Smooth muscle cell (in vitro differentiated cells): ENCODE results near the gene AKIRIN1. TPM values are rescaled to one million over a fixed set of nuclear protein-coding genes. Genes with fewer than 3 reads are reported as not detected.
"Not testable (repeated sequence)": the region's sequence is repeated elsewhere in the genome, so short reads cannot be mapped to it uniquely, and the experiment has no call there.

Source experiments
- DNase-seq: peaks from one replicate; lab custom pipeline; 2025; ENCODE audit not compliant: unreplicated experiment; lab: John Stamatoyannopoulos, UW
- H2AFZ ChIP-seq: fragments of 200-600 bp; sonication (generic); 2 replicates; pipeline ENCODE4 v1.6.0; 2016; ENCODE audit warnings: antibody characterized with exemption, low read depth, mild to moderate bottlenecking
- H3F3A ChIP-seq: fragments of 200-600 bp; sonication (generic); 2 replicates; pipeline ENCODE4 v1.6.0; 2017; ENCODE audit warnings: antibody characterized with exemption, low read depth
- H3K27ac ChIP-seq: fragments of 200-600 bp; sonication (generic); 2 replicates; pipeline ENCODE4 v1.5.1; 2016; ENCODE audit warnings: low read depth, mild to moderate bottlenecking
- H3K27me3 ChIP-seq: fragments of 200-600 bp; sonication (generic); 2 replicates; pipeline ENCODE4 v1.6.1; 2016; ENCODE audit warnings: low read depth, mild to moderate bottlenecking
- H3K36me3 ChIP-seq: fragments of 200-600 bp; sonication (generic); 2 replicates; pipeline ENCODE4 v1.5.1; 2016; ENCODE audit warnings: low read depth
- H3K4me1 ChIP-seq: fragments of 200-600 bp; sonication (generic); 2 replicates; pipeline ENCODE4 v1.5.1; 2016; ENCODE audit warnings: low read depth
- H3K4me2 ChIP-seq: fragments of 200-600 bp; sonication (generic); 2 replicates; pipeline ENCODE4 v1.6.0; 2016; ENCODE audit warnings: mild to moderate bottlenecking
- H3K4me3 ChIP-seq: fragments of 200-600 bp; sonication (generic); 2 replicates; pipeline ENCODE4 v1.5.1; 2016; ENCODE audit warnings: mild to moderate bottlenecking
- H3K79me2 ChIP-seq: fragments of 200-600 bp; sonication (generic); 2 replicates; pipeline ENCODE4 v1.6.0; 2016; ENCODE audit warnings: low read depth, mild to moderate bottlenecking
- H3K9ac ChIP-seq: fragments of 200-600 bp; sonication (generic); 2 replicates; pipeline ENCODE4 v1.6.0; 2016; ENCODE audit warnings: low read depth
- H3K9me3 ChIP-seq: fragments of 200-600 bp; sonication (generic); replicated peaks from 2 replicates; pipeline ENCODE4 v1.5.1; 2016; ENCODE audit warnings: low read depth
- H4K20me1 ChIP-seq: fragments of 200-600 bp; sonication (generic); 2 replicates; pipeline ENCODE4 v1.6.0; 2016; ENCODE audit warnings: low read depth
- WGBS: methylation state at CpG from one replicate; pipeline ENCODE4 v1.1.7; 2016; ENCODE audit warnings: low lambda C conversion rate; 5-methylcytosine and 5-hydroxymethylcytosine counted together
- polyA plus RNA-seq: library from polyadenylated mRNA; unstranded; fragments of >200 nt; fragmentation: Nextera tagmentation; extraction: Ambion mirVana; gene quantifications from 2 replicates; pipeline ENCODE4 v1.2.1, GENCODE V29; 2016
- total RNA-seq: library from RNA; depleted of rRNA; stranded (reverse); fragments of >200 nt; gene quantifications from 2 replicates; pipeline ENCODE4 v1.2.3, GENCODE V29; 2014
- TF ChIP-seq, protein P1 (sequence below): fragments of 200-600 bp; sonication (generic); IDR thresholded peaks from 2 replicates; pipeline ENCODE4 v1.5.1; 2017; ENCODE audit warnings: borderline replicate concordance, mild to moderate bottlenecking, antibody characterized with exemption; ENCODE audit not compliant: insufficient read depth, poor library complexity, severe bottlenecking

Gene AKIRIN1
- total and polyA plus RNA-seq, 2 experiments from 2014 or later: 64.5 to 68.6 TPM

DNA sequence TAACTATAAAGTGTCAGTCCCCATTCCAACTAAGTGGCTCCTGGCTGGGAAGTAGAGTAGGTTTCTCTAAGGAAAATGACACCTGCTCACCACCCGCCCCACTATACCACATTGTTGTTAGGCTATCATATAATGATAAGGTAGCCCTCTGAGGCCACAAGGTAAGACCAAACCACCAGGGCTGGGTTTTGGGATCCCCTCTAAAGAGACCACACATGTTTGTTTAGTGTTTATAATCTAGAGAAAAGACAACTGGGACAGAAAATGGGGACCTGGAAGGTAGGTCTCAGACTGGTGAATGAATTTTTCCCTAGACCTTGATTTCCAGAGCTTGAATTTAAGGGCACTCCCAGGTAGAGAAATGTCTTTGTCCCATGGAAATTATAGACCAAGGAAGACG lies 15.2 kb downstream of the AKIRIN1 start:
- H2AFZ ChIP-seq: no peak overlapping the region
- peaks cover 33% of the 10 kb centered on the region for H3K36me3 ChIP-seq
- peaks cover 43% of the 10 kb centered on the region for H4K20me1 ChIP-seq
- H3K4me2 ChIP-seq: no peak overlapping the region
- no peak overlapping the region for H3K9ac ChIP-seq
- no peaks in the 10 kb centered on the region for H3K9me3 ChIP-seq
- WGBS: 100% methylated on average over 2 of the region's 2 CpGs
- DNase-seq: no peak
- no peaks in the 10 kb centered on the region for H3K4me1 ChIP-seq
- TF ChIP-seq, protein P1, sequence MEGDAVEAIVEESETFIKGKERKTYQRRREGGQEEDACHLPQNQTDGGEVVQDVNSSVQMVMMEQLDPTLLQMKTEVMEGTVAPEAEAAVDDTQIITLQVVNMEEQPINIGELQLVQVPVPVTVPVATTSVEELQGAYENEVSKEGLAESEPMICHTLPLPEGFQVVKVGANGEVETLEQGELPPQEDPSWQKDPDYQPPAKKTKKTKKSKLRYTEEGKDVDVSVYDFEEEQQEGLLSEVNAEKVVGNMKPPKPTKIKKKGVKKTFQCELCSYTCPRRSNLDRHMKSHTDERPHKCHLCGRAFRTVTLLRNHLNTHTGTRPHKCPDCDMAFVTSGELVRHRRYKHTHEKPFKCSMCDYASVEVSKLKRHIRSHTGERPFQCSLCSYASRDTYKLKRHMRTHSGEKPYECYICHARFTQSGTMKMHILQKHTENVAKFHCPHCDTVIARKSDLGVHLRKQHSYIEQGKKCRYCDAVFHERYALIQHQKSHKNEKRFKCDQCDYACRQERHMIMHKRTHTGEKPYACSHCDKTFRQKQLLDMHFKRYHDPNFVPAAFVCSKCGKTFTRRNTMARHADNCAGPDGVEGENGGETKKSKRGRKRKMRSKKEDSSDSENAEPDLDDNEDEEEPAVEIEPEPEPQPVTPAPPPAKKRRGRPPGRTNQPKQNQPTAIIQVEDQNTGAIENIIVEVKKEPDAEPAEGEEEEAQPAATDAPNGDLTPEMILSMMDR: no peak
- H3K79me2 ChIP-seq: no peaks in the 10 kb centered on the region
- H3F3A ChIP-seq: peaks cover 25% of the 10 kb centered on the region
- H3K27me3 ChIP-seq: no peaks in the 10 kb centered on the region
- H3K27ac ChIP-seq: no peak overlapping the region
- no peak overlapping the region for H3K4me3 ChIP-seq

DNA sequence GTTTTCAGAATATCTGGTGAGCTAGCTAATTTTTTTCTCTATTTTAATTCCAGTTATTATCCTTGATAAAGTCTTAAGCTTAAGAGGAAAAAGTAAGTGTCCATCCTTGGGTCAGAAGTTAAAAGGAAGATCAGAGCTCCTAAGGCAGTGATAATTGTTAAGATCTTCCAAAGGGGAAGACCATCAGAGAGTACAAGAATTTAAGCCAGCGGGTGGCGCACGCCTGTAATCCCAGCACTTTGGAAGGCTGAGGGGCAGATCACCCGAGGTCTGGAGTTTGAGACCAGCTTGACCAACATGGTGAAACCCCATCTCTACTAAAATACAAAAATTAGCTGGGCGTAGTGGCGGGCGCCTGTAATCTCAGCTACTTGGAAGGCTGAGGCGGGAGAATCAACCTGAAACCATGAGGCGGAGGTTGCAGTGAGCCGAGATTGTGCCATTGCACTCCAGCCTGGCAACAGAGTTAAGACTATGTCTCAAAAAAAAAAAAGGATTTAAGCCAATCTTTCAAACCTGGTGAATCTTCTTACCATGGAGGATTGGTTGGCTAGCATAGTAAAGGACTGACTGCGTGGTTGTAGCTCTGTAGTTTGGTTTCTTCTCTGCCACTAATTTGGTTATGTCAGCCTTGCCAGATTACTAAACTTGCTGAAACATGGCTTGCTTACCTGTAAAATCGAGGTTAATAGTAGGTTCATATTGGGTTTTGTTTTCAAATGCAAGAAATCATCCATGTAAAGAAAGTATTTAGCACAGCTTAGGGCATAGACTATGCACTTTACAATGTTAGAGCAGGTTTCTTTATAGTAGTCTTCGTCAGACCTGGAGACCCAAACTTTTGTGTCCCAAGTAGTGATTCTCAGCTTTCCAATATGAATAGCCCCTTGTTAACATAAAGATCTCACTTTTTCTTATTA lies 15.9 kb downstream of the AKIRIN1 start:
- no peak overlapping the region for H3K27ac ChIP-seq
- no peak overlapping the region for H2AFZ ChIP-seq
- H3F3A ChIP-seq: peaks cover 25% of the 10 kb centered on the region
- no peak overlapping the region for H3K4me2 ChIP-seq
- WGBS: 97% methylated on average over 13 of the region's 13 CpGs
- no peak overlapping the region for H3K4me3 ChIP-seq
- H3K4me1 ChIP-seq: no peaks in the 10 kb centered on the region
- H3K9ac ChIP-seq: no peak overlapping the region
- peaks cover 36% of the 10 kb centered on the region for H4K20me1 ChIP-seq
- TF ChIP-seq, protein P1: no peak
- H3K36me3 ChIP-seq: peaks cover 33% of the 10 kb centered on the region
- H3K27me3 ChIP-seq: no peaks in the 10 kb centered on the region
- DNase-seq: no peak
- no peaks in the 10 kb centered on the region for H3K9me3 ChIP-seq
- H3K79me2 ChIP-seq: no peaks in the 10 kb centered on the region

DNA sequence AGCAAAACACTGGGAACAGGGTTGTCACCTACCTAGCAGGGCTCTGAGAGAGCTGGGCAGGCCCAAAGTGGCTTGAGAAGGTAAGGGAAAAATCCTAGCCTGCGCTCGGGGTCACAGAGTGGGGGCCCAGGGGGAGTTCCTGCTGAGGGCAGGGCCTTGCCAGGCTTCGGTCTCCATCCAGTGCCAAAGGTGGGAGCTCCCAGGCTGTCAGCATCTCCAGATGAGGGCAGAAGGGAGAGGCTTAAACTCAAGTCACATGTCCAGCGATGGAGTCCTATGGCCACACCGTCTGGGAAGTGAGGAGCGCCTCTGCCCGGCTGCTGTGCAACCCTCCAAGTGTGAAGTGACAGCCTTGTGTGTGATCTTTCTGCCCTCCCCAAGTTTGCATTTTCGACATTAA lies 23.9 kb downstream of the AKIRIN1 start:
- DNase-seq, H3K27me3 ChIP-seq: not testable (repeated sequence)
- 93% methylated on average over 8 of the region's 8 CpGs for WGBS

DNA sequence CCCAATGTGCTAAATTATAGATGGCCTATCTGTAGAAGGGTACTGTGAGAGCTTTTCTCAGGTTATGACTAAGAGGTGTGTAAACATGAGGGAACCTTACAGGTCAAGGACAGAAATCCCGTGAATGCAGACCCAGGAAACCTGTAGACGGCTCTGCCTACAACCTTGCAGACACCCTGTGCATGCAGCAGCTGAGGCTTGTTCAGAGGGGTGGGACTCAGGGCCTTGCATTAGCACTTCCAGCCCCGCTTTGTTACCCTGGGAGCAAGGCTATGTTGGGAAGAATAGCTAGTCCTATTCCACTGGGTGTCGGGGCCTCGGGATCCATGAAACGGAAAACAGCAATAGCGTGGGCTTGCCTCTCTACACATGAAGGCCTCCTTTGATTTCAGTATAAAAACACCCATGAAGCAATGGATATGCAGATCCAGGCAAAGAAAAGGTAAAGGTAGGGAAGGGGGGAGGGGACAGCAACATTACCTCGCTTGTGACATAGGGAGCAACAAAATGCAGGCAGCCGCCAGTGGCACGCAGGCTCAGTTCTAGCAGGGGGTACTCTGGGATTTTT lies 25.6 kb downstream of the AKIRIN1 start:
- H3K27ac ChIP-seq: no peak overlapping the region
- no peak overlapping the region for H3K9ac ChIP-seq
- H3K9me3 ChIP-seq: no peaks in the 10 kb centered on the region
- H3K4me1 ChIP-seq: no peaks in the 10 kb centered on the region
- no peaks in the 10 kb centered on the region for H3F3A ChIP-seq
- H3K4me3 ChIP-seq: no peak overlapping the region
- no peaks in the 10 kb centered on the region for H4K20me1 ChIP-seq
- H3K79me2 ChIP-seq: no peaks in the 10 kb centered on the region
- no peak overlapping the region for H2AFZ ChIP-seq
- H3K27me3 ChIP-seq: no peaks in the 10 kb centered on the region
- no peak for DNase-seq
- TF ChIP-seq, protein P1: no peak
- H3K4me2 ChIP-seq: no peak overlapping the region
- H3K36me3 ChIP-seq: no peaks in the 10 kb centered on the region
- 67% methylated on average over 10 of the region's 10 CpGs for WGBS

More for the DNA sequence above, 23.9 kb downstream of the AKIRIN1 start:
- not testable (repeated sequence) for H3K9me3 ChIP-seq, H2AFZ ChIP-seq, H3K9ac ChIP-seq, H3K79me2 ChIP-seq, H4K20me1 ChIP-seq, H3K36me3 ChIP-seq, H3K4me3 ChIP-seq, H3F3A ChIP-seq, H3K4me1 ChIP-seq, H3K4me2 ChIP-seq, H3K27ac ChIP-seq
